ENCODE results near the gene CBFA2T2.

CBFA2T2 gene

DNA sequence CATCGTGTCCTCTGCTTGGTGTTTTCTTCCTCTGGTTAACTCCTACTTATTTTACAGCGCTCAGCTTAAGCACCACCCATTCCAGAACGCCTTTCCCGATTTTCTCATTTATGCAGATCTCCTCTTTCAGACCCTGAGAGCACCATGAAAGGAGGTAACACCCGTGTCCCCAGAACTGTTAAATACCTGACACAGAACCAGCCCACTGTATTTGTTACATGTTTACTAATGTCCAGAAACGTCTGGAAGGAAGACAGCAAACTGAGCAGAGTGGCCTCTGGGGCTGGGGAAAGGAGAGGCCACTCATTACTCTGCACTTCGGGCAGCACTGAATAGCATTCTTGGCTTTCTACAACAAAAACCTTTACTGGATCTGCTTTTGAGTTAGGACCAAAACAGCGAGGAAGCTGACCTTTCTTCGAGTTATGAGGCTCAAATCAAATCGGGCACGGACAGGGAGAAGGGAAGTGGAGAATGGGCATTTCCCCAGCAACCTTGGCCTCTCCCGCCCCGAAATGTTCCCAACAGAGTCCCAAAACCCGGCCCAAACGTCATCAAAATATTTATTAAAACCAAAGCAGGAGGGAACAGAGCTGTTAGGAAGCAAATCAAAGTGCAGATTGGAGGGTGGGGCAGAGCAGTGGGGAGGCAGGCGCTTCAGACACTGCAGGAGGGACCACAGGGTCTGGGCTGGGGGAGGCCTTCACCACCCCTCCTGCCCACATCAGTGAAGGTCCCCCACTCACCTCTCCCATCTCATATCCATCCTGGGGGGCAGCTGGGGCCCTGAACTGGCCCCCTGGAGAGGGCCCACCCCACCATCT, 185.5 kb downstream of the CBFA2T2 start:
- POLR2A ChIA-PET: interaction anchor here (0.9 kb wide), 1 partner anchor 12 kb away, joined by 3 read pairs; no protein-coding TSS in a partner anchor
- CTCF ChIA-PET: interaction anchor here (1.2 to 1.3 kb wide), 2 partner anchors 9 to 10 kb away, joined by 3 read pairs; partner anchors contain the start of gene ACTL10
- TF ChIP-seq, protein P1, sequence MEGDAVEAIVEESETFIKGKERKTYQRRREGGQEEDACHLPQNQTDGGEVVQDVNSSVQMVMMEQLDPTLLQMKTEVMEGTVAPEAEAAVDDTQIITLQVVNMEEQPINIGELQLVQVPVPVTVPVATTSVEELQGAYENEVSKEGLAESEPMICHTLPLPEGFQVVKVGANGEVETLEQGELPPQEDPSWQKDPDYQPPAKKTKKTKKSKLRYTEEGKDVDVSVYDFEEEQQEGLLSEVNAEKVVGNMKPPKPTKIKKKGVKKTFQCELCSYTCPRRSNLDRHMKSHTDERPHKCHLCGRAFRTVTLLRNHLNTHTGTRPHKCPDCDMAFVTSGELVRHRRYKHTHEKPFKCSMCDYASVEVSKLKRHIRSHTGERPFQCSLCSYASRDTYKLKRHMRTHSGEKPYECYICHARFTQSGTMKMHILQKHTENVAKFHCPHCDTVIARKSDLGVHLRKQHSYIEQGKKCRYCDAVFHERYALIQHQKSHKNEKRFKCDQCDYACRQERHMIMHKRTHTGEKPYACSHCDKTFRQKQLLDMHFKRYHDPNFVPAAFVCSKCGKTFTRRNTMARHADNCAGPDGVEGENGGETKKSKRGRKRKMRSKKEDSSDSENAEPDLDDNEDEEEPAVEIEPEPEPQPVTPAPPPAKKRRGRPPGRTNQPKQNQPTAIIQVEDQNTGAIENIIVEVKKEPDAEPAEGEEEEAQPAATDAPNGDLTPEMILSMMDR (IDR thresholded peaks at IDR 0.05; ENCODE audit: control extremely low read depth, extremely low read depth, low read depth, missing control alignments): no peak
- no peak for DNase-seq (ENCODE audit: extremely low spot score)

DNA sequence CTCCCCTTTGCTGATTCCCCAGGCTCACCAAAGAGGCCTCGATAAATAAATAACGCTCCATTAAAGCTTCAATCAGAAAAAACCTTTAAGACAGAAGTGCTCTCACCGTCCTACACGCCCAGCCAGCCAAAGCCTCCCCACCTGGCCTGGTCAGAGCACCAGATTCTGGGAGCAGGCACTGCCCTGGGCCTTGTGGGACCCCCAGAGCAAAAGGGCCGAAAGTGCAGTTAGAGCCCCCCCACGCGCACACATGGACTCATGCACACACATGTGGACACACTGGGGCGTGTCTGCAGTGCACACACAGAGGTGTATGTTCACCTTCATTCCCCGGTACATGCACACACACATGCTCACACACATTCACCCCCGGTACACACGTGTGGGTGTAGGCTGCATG, 186.2 kb downstream of the CBFA2T2 start:
- POLR2A ChIA-PET: interaction anchor here (0.9 kb wide), 1 partner anchor 13 kb away, joined by 3 read pairs; no protein-coding TSS in a partner anchor
- DNase-seq (ENCODE audit: extremely low spot score): no peak
- CTCF ChIA-PET: interaction anchor here (1.2 kb wide), 1 partner anchor 9 kb away, joined by 3 read pairs; the partner anchor contains the start of gene ACTL10
- TF ChIP-seq, protein P1 (IDR thresholded peaks at IDR 0.05; ENCODE audit: control extremely low read depth, extremely low read depth, low read depth, missing control alignments): no peak

DNA sequence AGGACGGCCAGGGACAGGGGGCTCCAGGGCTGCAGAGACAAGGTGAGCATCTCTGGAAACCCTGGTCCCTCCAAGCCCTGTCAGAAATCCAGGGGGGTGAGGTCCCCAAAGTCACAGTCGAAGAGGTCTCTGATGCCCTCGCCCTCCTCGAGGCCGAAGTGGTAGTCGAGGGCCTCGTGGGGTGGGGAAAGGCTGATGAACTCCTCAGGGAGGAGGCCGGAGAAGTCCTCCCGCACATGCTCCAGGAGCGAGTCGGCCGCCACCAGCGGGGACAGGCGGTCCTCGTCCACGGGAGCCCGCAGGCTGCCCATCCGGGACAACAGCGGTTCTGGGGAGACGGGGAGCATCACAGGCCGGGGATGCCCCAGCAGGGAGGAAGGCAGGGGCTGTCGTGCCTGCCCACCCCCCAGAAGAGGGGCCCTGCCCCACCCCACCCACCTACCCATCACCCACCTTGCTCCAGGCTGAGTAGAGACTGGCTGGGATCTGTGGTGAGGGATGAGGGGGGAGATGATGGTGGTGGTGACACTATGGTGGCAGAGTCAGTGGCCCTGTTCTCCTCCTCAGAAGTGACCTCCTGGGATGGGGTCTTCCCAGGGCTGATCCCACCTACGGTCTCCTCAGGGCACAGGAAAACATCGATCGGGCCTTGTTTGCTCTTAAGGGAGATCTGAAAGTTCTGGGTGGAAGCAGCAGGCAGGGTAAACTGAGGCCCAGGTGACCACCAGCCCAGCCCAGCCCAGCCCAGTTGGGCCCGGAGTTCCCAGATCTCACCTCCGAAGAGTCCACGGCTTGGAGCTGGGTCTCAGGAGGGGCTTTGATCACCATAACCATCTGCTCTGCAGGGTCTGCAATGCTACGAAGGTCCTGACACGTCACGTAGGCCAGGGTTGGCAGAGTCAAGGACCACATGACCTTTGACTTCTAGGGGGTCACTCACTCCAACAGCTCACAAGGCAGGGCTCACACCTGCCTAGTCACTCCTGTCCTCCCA, 187.1 kb downstream of the CBFA2T2 start:
- no peak for DNase-seq (ENCODE audit: extremely low spot score)
- ChIA-PET CTCF (interaction anchor here (1.7 kb wide), 1 partner anchor 8 kb away, joined by 8 read pairs; no protein-coding TSS in a partner anchor), POLR2A (interaction anchor here (0.6 kb wide), 1 partner anchor 1496 kb away, joined by 3 read pairs; no protein-coding TSS in a partner anchor)
- TF ChIP-seq, protein P1 (IDR thresholded peaks at IDR 0.05; ENCODE audit: control extremely low read depth, extremely low read depth, low read depth, missing control alignments): no peak

DNA sequence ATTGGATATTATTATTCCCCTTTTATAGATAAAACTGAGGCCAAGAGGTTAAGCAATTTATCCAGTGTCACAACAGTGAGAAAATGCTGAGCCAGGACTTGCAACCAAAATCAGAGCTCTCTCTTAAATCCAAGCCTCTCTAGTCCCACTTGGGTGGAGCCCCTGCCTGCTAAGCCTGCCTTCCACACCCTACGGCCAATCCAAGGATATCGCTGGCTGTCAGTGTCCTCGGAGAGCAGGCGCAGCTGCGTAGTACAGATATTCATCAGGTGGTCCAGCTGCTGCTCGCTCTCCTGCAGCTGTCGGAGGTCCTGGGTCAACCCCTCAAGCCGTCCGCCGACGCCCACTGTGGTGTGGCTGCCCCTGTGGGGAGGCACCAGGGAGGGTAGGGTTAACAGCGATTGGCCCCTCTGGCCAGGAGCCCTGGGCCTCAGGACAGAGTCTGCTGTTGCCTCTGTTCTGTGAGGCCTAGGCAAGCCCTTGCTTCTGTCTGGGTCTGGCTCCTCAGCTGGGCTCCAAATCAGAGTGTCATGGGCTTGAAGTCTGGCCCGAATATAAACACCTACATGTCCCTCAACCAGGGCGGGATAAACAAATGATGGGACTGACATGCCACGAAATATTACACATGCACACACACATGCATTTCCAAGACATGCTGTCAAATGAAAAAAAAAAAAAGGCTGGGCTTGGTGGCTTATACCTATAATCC, 188.3 kb downstream of the CBFA2T2 start:
- ChIA-PET POLR2A (no interaction called here), CTCF (interaction anchor here (1.7 to 5.2 kb wide), 2 partner anchors 10 to 11 kb away, joined by 8 to 61 read pairs; partner anchors contain the start of gene ACTL10)
- TF ChIP-seq, protein P1 (IDR thresholded peaks at IDR 0.05; ENCODE audit: control extremely low read depth, extremely low read depth, low read depth, missing control alignments): no peak
- DNase-seq (ENCODE audit: extremely low spot score): no peak

DNA sequence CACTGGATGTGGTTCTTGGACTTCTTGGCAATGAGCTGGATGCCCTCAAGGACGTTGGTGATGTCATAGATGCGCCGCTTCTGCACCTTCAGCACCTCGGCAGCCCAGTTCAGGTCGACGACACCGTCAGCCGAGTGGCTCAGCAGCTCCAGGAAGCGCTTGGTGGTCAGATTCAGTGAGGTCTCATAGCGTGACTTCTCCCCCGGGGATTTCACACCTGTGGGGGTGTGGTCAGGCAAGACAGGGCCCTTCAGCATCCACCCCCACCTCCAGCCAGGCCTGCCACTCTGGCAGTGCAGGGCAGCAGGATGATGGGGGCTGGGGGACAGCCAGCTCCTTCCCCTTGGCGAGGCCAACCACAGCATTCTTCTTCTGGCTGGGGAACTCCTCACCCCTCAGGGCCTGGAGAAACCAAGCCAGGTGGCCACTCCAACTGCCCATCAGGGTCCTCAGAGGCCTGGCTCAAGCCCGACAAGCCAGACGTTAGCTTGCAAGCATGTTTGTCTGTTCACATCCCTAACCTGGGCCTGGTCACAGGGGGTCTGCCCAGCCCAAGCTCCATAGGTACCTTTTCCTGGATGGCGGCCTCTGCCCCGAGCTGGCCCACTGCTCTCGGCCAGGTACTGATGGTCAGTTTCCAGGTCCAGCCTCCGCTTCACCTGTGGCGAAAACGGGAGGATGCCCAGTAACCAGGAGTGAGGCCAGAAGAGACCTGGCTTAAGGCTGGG, 190.0 kb downstream of the CBFA2T2 start:
- ChIA-PET CTCF (interaction anchor here (0.9 to 5.2 kb wide), 5 partner anchors 9 to 40 kb away, joined by 3 to 61 read pairs (median 3); partner anchors contain the start of genes ACTL10 and PXMP4), POLR2A (interaction anchor here (1.5 kb wide), 1 partner anchor 13 kb away, joined by 5 read pairs; the partner anchor contains the start of gene ACTL10)
- TF ChIP-seq, protein P1 (IDR thresholded peaks at IDR 0.05; ENCODE audit: control extremely low read depth, extremely low read depth, low read depth, missing control alignments): no peak
- DNase-seq (ENCODE audit: extremely low spot score): peak; percentile 81

Measured in GM10248 (cell line).